Endothelial cell of umbilical vein (primary cell): Measurements from ENCODE around the gene SNCAIP. TPM values are rescaled to one million over a fixed set of nuclear protein-coding genes. Genes with fewer than 3 reads are reported as not detected.

ENCODE experiments used
- BruUV-seq: library from RNA; stranded (reverse); fragments of 400-500 nt; replicated peaks from 2 replicates; lab custom pipeline; 2021; lab: Mats Ljungman, UMichigan
- CTCF ChIA-PET: fragments of 300-600, 350-600 bp; sonication (Branson Sonifier 250); formaldehyde crosslinking; loops from one replicate; lab custom pipeline; 2021; ENCODE audit warnings: antibody characterized with exemption, inconsistent platforms; lab: Charles Lee
- POLR2A ChIA-PET: fragments of 300-600, 350-600 bp; sonication (Branson Sonifier 250); formaldehyde crosslinking; loops from one replicate; lab custom pipeline; 2021; ENCODE audit warnings: antibody characterized with exemption, inconsistent platforms; lab: Charles Lee
- DNase-seq: peaks from one replicate; pipeline ENCODE4 v3.0.0-alpha.2; 2011; ENCODE audit warnings: low read depth, low spot score
- FAIRE-seq: peaks from 2 replicates; lab custom pipeline; 2011; peaks lifted over from hg19 to GRCh38; lab: Jason Lieb, UNC
- H2AFZ ChIP-seq: 2 replicates; pipeline ENCODE4 v1.6.0; 2012; ENCODE audit warnings: low read depth, low read length, control low read depth, inconsistent platforms
- H3K27ac ChIP-seq: 2 replicates; pipeline ENCODE4 v1.5.1; 2011; ENCODE audit warnings: low read depth, mild to moderate bottlenecking, control low read depth, low read length, moderate library complexity; ENCODE audit not compliant: insufficient read depth
- H3K27me3 ChIP-seq, 2 experiments: 2 replicates each; pipeline versions ENCODE4 v1.6.0 to v1.6.1; 2011; ENCODE audit warnings: low read length in 2 of 2, mixed read lengths in 1 of 2; ENCODE audit not compliant: control insufficient read depth in 2 of 2, insufficient read depth in 2 of 2
- H3K36me3 ChIP-seq, 2 experiments: 2 replicates in 1 of 2; 3 replicates in 1 of 2; pipeline ENCODE4 v1.5.1; 2011; ENCODE audit warnings: low read length in 2 of 2, mild to moderate bottlenecking in 1 of 2, moderate library complexity in 1 of 2; ENCODE audit not compliant: control insufficient read depth in 2 of 2, insufficient read depth in 2 of 2; ENCODE audit errors: extremely low read depth in 1 of 2
- H3K4me1 ChIP-seq: 3 replicates; pipeline ENCODE4 v1.5.1; 2011; ENCODE audit warnings: mild to moderate bottlenecking, low read length; ENCODE audit not compliant: control insufficient read depth, insufficient read depth; ENCODE audit errors: extremely low read depth
- H3K4me2 ChIP-seq: 2 replicates; pipeline ENCODE4 v1.6.1; 2011; ENCODE audit warnings: low read length, control low read depth, mixed read lengths; ENCODE audit not compliant: insufficient read depth
- H3K4me3 ChIP-seq, 3 experiments: fragments of 200-600 bp in 1 of 3; sonication (generic), shearing (Covaris generic) in 1 of 3; replicated peaks in 1 of 3; 2 replicates each; pipeline ENCODE4 v1.5.1; 2011 to 2016; ENCODE audit warnings: control low read depth in 3 of 3, low read length in 3 of 3, mild to moderate bottlenecking in 2 of 3, inconsistent platforms in 1 of 3, low read depth in 1 of 3, moderate library complexity in 1 of 3; ENCODE audit not compliant: insufficient read depth in 1 of 3
- H3K79me2 ChIP-seq: 2 replicates; pipeline ENCODE4 v1.6.0; 2012; ENCODE audit warnings: low read length, inconsistent platforms; ENCODE audit not compliant: control insufficient read depth, insufficient read depth
- H3K9ac ChIP-seq: replicated peaks from 2 replicates; pipeline ENCODE3; 2011; ENCODE audit warnings: low read length, control low read depth; ENCODE audit not compliant: insufficient read depth; ENCODE audit errors: extremely low read depth
- H3K9me1 ChIP-seq: replicated peaks from 3 replicates; pipeline ENCODE4 v1.6.0; 2011; ENCODE audit warnings: mild to moderate bottlenecking, low read length; ENCODE audit not compliant: control insufficient read depth, insufficient read depth; ENCODE audit errors: extremely low read depth
- H3K9me3 ChIP-seq: replicated peaks from 2 replicates; pipeline ENCODE4 v1.5.1; 2012; ENCODE audit warnings: low read length, inconsistent platforms; ENCODE audit not compliant: control insufficient read depth, insufficient read depth
- H4K20me1 ChIP-seq: replicated peaks from 2 replicates; pipeline ENCODE3; 2011; ENCODE audit warnings: mild to moderate bottlenecking, low read length; ENCODE audit not compliant: control insufficient read depth, insufficient read depth; ENCODE audit errors: extremely low read depth
- EZH2 ChIP-seq: IDR thresholded peaks from 2 replicates; pipeline ENCODE4 v1.6.1; 2012; ENCODE audit warnings: borderline replicate concordance, low read depth, mild to moderate bottlenecking, moderate library complexity, low read length, inconsistent platforms; ENCODE audit not compliant: severe bottlenecking
- FOS ChIP-seq: IDR thresholded peaks from 2 replicates; pipeline ENCODE4 v1.6.1; 2011; ENCODE audit warnings: mild to moderate bottlenecking, low read length, moderate library complexity, borderline replicate concordance; ENCODE audit not compliant: insufficient read depth
- GATA2 ChIP-seq: IDR thresholded peaks from 2 replicates; pipeline ENCODE4 v1.7.0; 2011; ENCODE audit warnings: low read depth, mild to moderate bottlenecking, moderate library complexity, mixed read lengths, low read length; ENCODE audit not compliant: insufficient read length, insufficient read depth
- JUN ChIP-seq: IDR thresholded peaks from 2 replicates; pipeline ENCODE4 v1.6.1; 2011; ENCODE audit warnings: borderline replicate concordance, low read depth; ENCODE audit not compliant: insufficient read length, insufficient read depth
- MYC ChIP-seq: IDR thresholded peaks from one replicate; pipeline ENCODE4 v1.6.1; 2011; ENCODE audit warnings: mild to moderate bottlenecking, low read depth, low read length
- POLR2A ChIP-seq: IDR thresholded peaks from 2 replicates; pipeline ENCODE4 v1.6.1; 2012; ENCODE audit warnings: low read depth, mild to moderate bottlenecking, control low read depth, low read length
- POLR2AphosphoS5 ChIP-seq: IDR thresholded peaks from 2 replicates; pipeline ENCODE4 v1.6.1; 2012; ENCODE audit warnings: low read depth, mild to moderate bottlenecking, control low read depth, low read length, moderate library complexity; ENCODE audit not compliant: insufficient read depth
- dilution Hi-C: fragments of 300-500 bp; cut with MboI; formaldehyde crosslinking; loops from one replicate; pipeline ENCODE4 v1.15.0; 2019; ENCODE audit warnings: low sequenced_read_pairs; ENCODE audit not compliant: extremely low pct_ligation_motif_present
- intact Hi-C: fragments of 100-400 bp; cut with micrococcal nuclease; formaldehyde crosslinking; loops from one replicate; pipeline ENCODE4 v1.10.0; 2022
- polyA plus RNA-seq, 4 experiments: library from polyadenylated mRNA; depleted of rRNA in 3 of 4; stranded (reverse) in 3 of 4; unstranded in 1 of 4; fragments of >200 nt; gene quantifications; 2 replicates each; pipeline versions ENCODE4 v1.2.1 to v1.2.3, GENCODE V29; 2011 to 2012; ENCODE audit warnings: missing spikeins in 1 of 4
- total RNA-seq: library from RNA; stranded (reverse); gene quantifications from 2 replicates; pipeline ENCODE4 v1.2.3, GENCODE V29; 2021
- TF ChIP-seq, protein P1 (sequence below), 2 donors: IDR thresholded peaks; 1 replicate in 1 of 2; 2 replicates in 1 of 2; pipeline ENCODE4 v1.5.1; 2011; ENCODE audit warnings: low read length in 2 of 2, mild to moderate bottlenecking in 2 of 2, moderate library complexity in 2 of 2, control low read depth in 1 of 2, inconsistent platforms in 1 of 2, low read depth in 1 of 2; ENCODE audit not compliant: insufficient read depth in 1 of 2; ENCODE audit errors: extremely low read depth in 1 of 2
- TF ChIP-seq, protein P2 (sequence below): IDR thresholded peaks from 2 replicates; pipeline ENCODE4 v1.6.1; 2011; ENCODE audit not compliant: insufficient read depth, insufficient read length

The SNCAIP gene
- total and polyA plus RNA-seq, 2 donors (not counting 3 experiments of a cell fraction or from before 2014, with no cell fraction given), result 13.1 to 42.0 TPM

DNA sequence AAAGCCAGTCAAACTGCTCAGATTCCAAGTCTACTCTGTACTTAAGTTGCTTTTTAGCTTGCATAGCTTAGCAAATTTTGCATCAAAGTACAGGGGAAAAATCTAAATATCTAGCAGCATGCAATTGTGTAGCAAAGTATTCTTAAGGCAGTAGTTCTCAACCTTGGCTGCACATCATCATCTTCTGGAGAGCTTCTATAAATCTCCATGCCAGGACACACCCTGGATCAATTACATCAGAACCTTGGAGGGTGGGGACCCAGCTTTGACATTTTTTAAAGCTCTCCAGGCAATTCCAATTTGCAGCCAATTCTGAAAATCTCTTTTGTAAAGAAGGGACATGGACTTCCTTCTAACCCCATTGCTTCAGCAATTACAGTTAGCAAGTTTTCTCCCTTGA, 187.5 kb downstream of the SNCAIP start:
- Histone ChIP-seq H3K4me2 (no peak overlapping the region), H4K20me1 (no peaks in the 10 kb centered on the region), H3K4me3 (no peak overlapping the region), H3K9me3 (no peaks in the 10 kb centered on the region), H3K9me1 (no peaks in the 10 kb centered on the region), H2AFZ (no peak overlapping the region), H3K36me3 (no peaks in the 10 kb centered on the region), H3K27ac (no peak overlapping the region), H3K9ac (no peak overlapping the region), H3K4me1 (no peaks in the 10 kb centered on the region), H3K27me3 (peaks cover 3% of the 10 kb centered on the region in 2 experiments), H3K79me2 (no peaks in the 10 kb centered on the region)
- BruUV-seq, result no TSS peak
- TF ChIP-seq POLR2A (no peak), MYC (no peak), GATA2 (no peak), EZH2 (no peak), POLR2AphosphoS5 (no peak), FOS (no peak), JUN (no peak)
- TF ChIP-seq, protein P1, sequence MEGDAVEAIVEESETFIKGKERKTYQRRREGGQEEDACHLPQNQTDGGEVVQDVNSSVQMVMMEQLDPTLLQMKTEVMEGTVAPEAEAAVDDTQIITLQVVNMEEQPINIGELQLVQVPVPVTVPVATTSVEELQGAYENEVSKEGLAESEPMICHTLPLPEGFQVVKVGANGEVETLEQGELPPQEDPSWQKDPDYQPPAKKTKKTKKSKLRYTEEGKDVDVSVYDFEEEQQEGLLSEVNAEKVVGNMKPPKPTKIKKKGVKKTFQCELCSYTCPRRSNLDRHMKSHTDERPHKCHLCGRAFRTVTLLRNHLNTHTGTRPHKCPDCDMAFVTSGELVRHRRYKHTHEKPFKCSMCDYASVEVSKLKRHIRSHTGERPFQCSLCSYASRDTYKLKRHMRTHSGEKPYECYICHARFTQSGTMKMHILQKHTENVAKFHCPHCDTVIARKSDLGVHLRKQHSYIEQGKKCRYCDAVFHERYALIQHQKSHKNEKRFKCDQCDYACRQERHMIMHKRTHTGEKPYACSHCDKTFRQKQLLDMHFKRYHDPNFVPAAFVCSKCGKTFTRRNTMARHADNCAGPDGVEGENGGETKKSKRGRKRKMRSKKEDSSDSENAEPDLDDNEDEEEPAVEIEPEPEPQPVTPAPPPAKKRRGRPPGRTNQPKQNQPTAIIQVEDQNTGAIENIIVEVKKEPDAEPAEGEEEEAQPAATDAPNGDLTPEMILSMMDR (IDR thresholded peaks at IDR 0.05; ENCODE audit: extremely low read depth in 1 of 2, insufficient read depth in 1 of 2, low read depth in 1 of 2, low read length in 2 of 2), result no peak
- TF ChIP-seq, protein P2, sequence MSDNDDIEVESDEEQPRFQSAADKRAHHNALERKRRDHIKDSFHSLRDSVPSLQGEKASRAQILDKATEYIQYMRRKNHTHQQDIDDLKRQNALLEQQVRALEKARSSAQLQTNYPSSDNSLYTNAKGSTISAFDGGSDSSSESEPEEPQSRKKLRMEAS, result no peak
- intact Hi-C loops, result loop anchor here (5.0 kb wide), 1 partner anchor 202 kb away; no protein-coding TSS in a partner anchor
- dilution Hi-C loops, result no loop called here
- DNase-seq (no peak), FAIRE-seq (no peak)
- CTCF ChIA-PET, result interaction anchor here (1.4 to 2.6 kb wide), 6 partner anchors 11 to 1111 kb away, joined by 4 to 14 read pairs (median 5); partner anchors contain the start of gene CEP120
- POLR2A ChIA-PET, result no interaction called here
